ENCODE measurements around the gene TAF1A. TPM values are rescaled to one million over a fixed set of nuclear protein-coding genes. Genes with fewer than 3 reads are reported as not detected.

Gene TAF1A
- total RNA-seq, 2 donors from 2014 or later, result 16.2 to 24.9 TPM

- WGBS, 2 experiments (ENCODE audit: insufficient coverage in 1 of 2, insufficient read length in 1 of 2), result 90% methylated on average over 1 of the region's 1 CpG; no CpG with 5 or more reads in 1 of the 2 experiments
- no peaks in the 10 kb centered on the region for H3K4me1 Mint-ChIP-seq
Measured at GRCh38 chr1:222570837-222571236, 18.9 kb downstream of the TAF1A start.

GRCh38 chr1:222561656-222562055 lies 28.1 kb downstream of the TAF1A start:
- no peak overlapping the region for H3K27ac Mint-ChIP-seq
- Histone ChIP-seq H3K36me3 (ENCODE audit: control insufficient read depth, insufficient read depth, low read length) (peaks cover 66% of the 10 kb centered on the region), H3K9me3 (ENCODE audit: control insufficient read depth, low read length) (no peaks in the 10 kb centered on the region), H3K4me3 (ENCODE audit: low read length) (no peak overlapping the region), H3K4me1 (ENCODE audit: control insufficient read depth, insufficient read depth, low read length) (no peaks in the 10 kb centered on the region), H3K27me3 (ENCODE audit: control insufficient read depth, insufficient read depth, low read length, poor library complexity, severe bottlenecking) (no peaks in the 10 kb centered on the region), H3K27ac (ENCODE audit: low read depth, low read length) (no peak overlapping the region), H3K9ac (ENCODE audit: extremely low read depth, low read length, poor library complexity, severe bottlenecking) (no peak overlapping the region)
- no peak for DNase-seq
- H3K4me3 Mint-ChIP-seq, result no peak overlapping the region
- peaks cover 30% of the 10 kb centered on the region for H3K36me3 Mint-ChIP-seq (ENCODE audit: low read depth)
- no peaks in the 10 kb centered on the region for H3K27me3 Mint-ChIP-seq (ENCODE audit: insufficient read depth)
- no peaks in the 10 kb centered on the region for H3K9me3 Mint-ChIP-seq
- no peaks in the 10 kb centered on the region for H3K4me1 Mint-ChIP-seq
- peak; percentile 58 for TF ChIP-seq CTCF (conservative IDR thresholded peaks at IDR 0.05)
- 80 to 97% methylated on average over 1 of the region's 1 CpG for WGBS, 2 experiments (ENCODE audit: insufficient coverage in 1 of 2, insufficient read length in 1 of 2)

More at GRCh38 chr1:222570837-222571236, 18.9 kb downstream of the TAF1A start:
- Histone ChIP-seq H3K9me3 (ENCODE audit: control insufficient read depth, low read length) (peaks cover 22% of the 10 kb centered on the region), H3K27me3 (ENCODE audit: control insufficient read depth, insufficient read depth, low read length, poor library complexity, severe bottlenecking) (peaks cover 17% of the 10 kb centered on the region), H3K36me3 (ENCODE audit: control insufficient read depth, insufficient read depth, low read length) (peaks cover 75% of the 10 kb centered on the region), H3K27ac (ENCODE audit: low read depth, low read length) (no peak overlapping the region), H3K9ac (ENCODE audit: extremely low read depth, low read length, poor library complexity, severe bottlenecking) (no peak overlapping the region), H3K4me1 (ENCODE audit: control insufficient read depth, insufficient read depth, low read length) (no peaks in the 10 kb centered on the region), H3K4me3 (ENCODE audit: low read length) (no peak overlapping the region)
- no peak overlapping the region for H3K4me3 Mint-ChIP-seq
- H3K27me3 Mint-ChIP-seq (ENCODE audit: insufficient read depth), result no peaks in the 10 kb centered on the region
- H3K27ac Mint-ChIP-seq, result no peak overlapping the region
- H3K36me3 Mint-ChIP-seq (ENCODE audit: low read depth), result peaks cover 69% of the 10 kb centered on the region
- no peak for TF ChIP-seq CTCF (conservative IDR thresholded peaks at IDR 0.05)
- no peak for DNase-seq
- H3K9me3 Mint-ChIP-seq, result no peaks in the 10 kb centered on the region

- Histone ChIP-seq H3K36me3 (ENCODE audit: control insufficient read depth, insufficient read depth, low read length) (peaks cover 67% of the 10 kb centered on the region), H3K4me1 (ENCODE audit: control insufficient read depth, insufficient read depth, low read length) (no peaks in the 10 kb centered on the region), H3K27ac (ENCODE audit: low read depth, low read length) (no peak overlapping the region), H3K27me3 (ENCODE audit: control insufficient read depth, insufficient read depth, low read length, poor library complexity, severe bottlenecking) (no peaks in the 10 kb centered on the region), H3K9me3 (ENCODE audit: control insufficient read depth, low read length) (no peaks in the 10 kb centered on the region), H3K9ac (ENCODE audit: extremely low read depth, low read length, poor library complexity, severe bottlenecking) (no peak overlapping the region), H3K4me3 (ENCODE audit: low read length) (no peak overlapping the region)
- Mint-ChIP-seq H3K27ac (no peak overlapping the region), H3K27me3 (ENCODE audit: insufficient read depth) (no peaks in the 10 kb centered on the region), H3K9me3 (no peaks in the 10 kb centered on the region), H3K4me3 (no peak overlapping the region), H3K36me3 (ENCODE audit: low read depth) (peaks cover 33% of the 10 kb centered on the region), H3K4me1 (no peaks in the 10 kb centered on the region)
- WGBS, 2 experiments (ENCODE audit: insufficient coverage in 1 of 2, insufficient read length in 1 of 2), result 96% methylated on average over 4 to 7 of the region's 7 CpGs
- DNase-seq, result no peak
- no peak for TF ChIP-seq CTCF (conservative IDR thresholded peaks at IDR 0.05)
Measured at GRCh38 chr1:222557574-222557973, 32.2 kb downstream of the TAF1A start.
